Measurements from ENCODE around the gene FHIT.

DNA sequence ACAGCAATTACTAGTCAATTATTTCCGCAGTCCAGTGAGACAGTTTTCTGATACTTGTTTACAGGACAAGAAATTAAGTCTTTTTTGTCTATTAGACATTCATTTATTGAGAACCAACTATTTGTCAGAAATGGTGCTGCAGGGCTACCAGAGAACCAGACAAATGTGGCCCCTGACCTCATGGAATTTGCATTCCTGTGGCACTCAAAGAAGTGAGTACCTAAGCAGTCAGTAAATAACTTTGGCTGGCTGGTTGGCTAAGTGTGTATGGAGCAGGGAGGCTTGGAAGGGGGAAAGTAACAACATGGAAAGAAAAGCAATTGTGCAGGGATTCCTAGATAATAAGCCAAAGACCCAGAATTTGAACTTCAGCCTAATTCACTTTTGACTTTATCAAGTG, 1364.5 kb downstream of the FHIT start:
- TF ChIP-seq, protein P1, sequence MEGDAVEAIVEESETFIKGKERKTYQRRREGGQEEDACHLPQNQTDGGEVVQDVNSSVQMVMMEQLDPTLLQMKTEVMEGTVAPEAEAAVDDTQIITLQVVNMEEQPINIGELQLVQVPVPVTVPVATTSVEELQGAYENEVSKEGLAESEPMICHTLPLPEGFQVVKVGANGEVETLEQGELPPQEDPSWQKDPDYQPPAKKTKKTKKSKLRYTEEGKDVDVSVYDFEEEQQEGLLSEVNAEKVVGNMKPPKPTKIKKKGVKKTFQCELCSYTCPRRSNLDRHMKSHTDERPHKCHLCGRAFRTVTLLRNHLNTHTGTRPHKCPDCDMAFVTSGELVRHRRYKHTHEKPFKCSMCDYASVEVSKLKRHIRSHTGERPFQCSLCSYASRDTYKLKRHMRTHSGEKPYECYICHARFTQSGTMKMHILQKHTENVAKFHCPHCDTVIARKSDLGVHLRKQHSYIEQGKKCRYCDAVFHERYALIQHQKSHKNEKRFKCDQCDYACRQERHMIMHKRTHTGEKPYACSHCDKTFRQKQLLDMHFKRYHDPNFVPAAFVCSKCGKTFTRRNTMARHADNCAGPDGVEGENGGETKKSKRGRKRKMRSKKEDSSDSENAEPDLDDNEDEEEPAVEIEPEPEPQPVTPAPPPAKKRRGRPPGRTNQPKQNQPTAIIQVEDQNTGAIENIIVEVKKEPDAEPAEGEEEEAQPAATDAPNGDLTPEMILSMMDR (IDR thresholded peaks at IDR 0.05; ENCODE audit: poor library complexity), result no peak
- TF ChIP-seq EZH2 (IDR thresholded peaks at IDR 0.05; ENCODE audit: borderline replicate concordance), result no peak
- no peak for TF ChIP-seq EZH2phosphoT487 (IDR thresholded peaks at IDR 0.05; ENCODE audit: low read depth, severe bottlenecking, unreplicated experiment)

Measured in hepatocyte (in vitro differentiated cells).